Epithelial cell of esophagus (primary cell): ENCODE data around the gene KLC4.

ENCODE experiments used
- DNase-seq: peaks from one replicate; pipeline ENCODE4 v3.0.0; 2010; ENCODE audit warnings: low read depth
- H3K4me3 ChIP-seq: 2 replicates; pipeline ENCODE4 v1.5.1; 2011; ENCODE audit warnings: mild to moderate bottlenecking, low read length, control low read depth
- CTCF ChIP-seq: IDR thresholded peaks from 2 replicates; pipeline ENCODE4 v1.5.1; 2011; ENCODE audit warnings: low read depth, mild to moderate bottlenecking, low read length, control low read depth, inconsistent platforms; ENCODE audit not compliant: insufficient read depth; ENCODE audit errors: missing control alignments

The KLC4 gene

DNA sequence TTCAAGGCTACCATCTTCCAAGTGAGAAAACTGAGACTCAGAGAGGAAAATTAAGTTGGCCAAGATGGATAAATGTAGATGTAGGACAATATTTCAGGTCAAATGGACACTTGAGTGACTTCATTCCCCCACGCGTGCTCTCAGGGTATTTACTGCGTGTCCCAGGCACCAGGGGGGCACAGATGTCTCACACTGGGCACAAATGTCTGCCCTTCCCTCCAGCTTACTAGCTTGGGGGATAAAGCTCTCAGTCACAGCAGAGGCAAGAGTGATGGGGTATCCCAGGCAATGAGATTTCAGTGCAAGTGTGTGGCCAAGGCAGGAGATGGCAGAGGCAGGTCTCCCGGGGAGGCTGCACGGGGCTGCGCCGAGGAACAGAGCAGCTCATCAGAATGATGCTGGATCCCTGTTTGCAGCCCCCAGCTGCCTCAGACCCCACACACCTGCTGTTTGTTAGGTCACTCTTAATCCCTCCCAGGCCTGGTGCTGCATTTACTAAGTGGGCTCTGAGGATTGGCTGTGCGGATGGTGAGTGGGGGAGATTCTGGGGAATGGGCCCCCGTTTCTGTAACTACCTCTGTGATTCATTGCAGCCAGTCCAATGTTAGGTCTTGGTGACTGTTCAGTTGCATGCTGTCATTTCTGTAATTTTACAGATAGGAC is 60.8 kb downstream of the KLC4 start:
- no peak for TF ChIP-seq CTCF
- DNase-seq = no peak
- no peak overlapping the region for H3K4me3 ChIP-seq

GRCh38 chr6:43120944-43121913 is 61.8 kb downstream of the KLC4 start:
- no peak for TF ChIP-seq CTCF
- no peak overlapping the region for H3K4me3 ChIP-seq
- peak; percentile 96 for DNase-seq

- TF ChIP-seq CTCF = no peak
- DNase-seq = no peak
- no peak overlapping the region for H3K4me3 ChIP-seq
Measured at GRCh38 chr6:43122146-43122545, 62.7 kb downstream of the KLC4 start.

- no peak for DNase-seq
- no peak overlapping the region for H3K4me3 ChIP-seq
- no peak for TF ChIP-seq CTCF
Measured at GRCh38 chr6:43123461-43124314, 64.3 kb downstream of the KLC4 start.

- DNase-seq = no peak
- TF ChIP-seq CTCF = no peak
- no peak overlapping the region for H3K4me3 ChIP-seq
Measured at GRCh38 chr6:43124481-43124880, 65.0 kb downstream of the KLC4 start.
